GM13976 (cell line): Measurements from ENCODE around the gene SUSD2.
"Not testable (repeated sequence)": the region's sequence is repeated elsewhere in the genome, so short reads cannot be mapped to it uniquely, and the experiment has no call there.

Experiments used
- DNase-seq: peaks from one replicate; pipeline ENCODE4 v3.0.0; 2012; ENCODE audit warnings: low spot score
- in situ Hi-C: fragments of 300-500 bp; cut with MboI; formaldehyde crosslinking; loops from one replicate; pipeline ENCODE4 v1.12.0; 2022; ENCODE audit warnings: low sequenced_read_pairs, mixed read lengths, inconsistent platforms; ENCODE audit not compliant: unreplicated experiment
- TF ChIP-seq, protein P1 (sequence below): IDR thresholded peaks from 2 replicates; pipeline ENCODE4 v1.5.1; 2012; ENCODE audit warnings: borderline replicate concordance, mild to moderate bottlenecking; ENCODE audit not compliant: insufficient read depth; ENCODE audit errors: extremely low read depth, missing control alignments, control extremely low read depth

Gene SUSD2

GRCh38 chr22:24208012-24208749 is 26.9 kb downstream of the SUSD2 start:
- DNase-seq, result no peak
- TF ChIP-seq, protein P1, sequence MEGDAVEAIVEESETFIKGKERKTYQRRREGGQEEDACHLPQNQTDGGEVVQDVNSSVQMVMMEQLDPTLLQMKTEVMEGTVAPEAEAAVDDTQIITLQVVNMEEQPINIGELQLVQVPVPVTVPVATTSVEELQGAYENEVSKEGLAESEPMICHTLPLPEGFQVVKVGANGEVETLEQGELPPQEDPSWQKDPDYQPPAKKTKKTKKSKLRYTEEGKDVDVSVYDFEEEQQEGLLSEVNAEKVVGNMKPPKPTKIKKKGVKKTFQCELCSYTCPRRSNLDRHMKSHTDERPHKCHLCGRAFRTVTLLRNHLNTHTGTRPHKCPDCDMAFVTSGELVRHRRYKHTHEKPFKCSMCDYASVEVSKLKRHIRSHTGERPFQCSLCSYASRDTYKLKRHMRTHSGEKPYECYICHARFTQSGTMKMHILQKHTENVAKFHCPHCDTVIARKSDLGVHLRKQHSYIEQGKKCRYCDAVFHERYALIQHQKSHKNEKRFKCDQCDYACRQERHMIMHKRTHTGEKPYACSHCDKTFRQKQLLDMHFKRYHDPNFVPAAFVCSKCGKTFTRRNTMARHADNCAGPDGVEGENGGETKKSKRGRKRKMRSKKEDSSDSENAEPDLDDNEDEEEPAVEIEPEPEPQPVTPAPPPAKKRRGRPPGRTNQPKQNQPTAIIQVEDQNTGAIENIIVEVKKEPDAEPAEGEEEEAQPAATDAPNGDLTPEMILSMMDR, result no peak
- in situ Hi-C loops, result no loop called here

GRCh38 chr22:24209016-24209415 is 27.7 kb downstream of the SUSD2 start:
- in situ Hi-C loops, result no loop called here
- no peak for DNase-seq
- TF ChIP-seq, protein P1, result no peak

DNA sequence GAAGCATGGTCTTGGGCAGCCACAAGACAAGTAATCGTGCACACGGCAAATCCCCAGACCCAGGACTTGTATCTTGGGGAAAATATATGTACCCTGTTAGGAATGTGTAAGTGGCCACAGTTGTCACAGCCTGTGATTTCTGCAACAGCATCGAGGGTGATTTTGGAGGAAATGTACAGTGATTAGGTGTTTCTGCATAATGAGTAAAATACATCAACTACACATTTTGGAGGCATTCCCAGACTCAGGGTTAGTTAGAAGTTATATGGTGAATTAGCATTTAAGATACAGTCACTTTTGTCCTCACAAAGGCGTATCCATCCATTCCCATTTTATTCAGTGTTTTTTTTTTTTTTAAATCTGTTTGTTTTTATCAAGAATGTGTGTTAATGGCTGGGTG is 28.4 kb downstream of the SUSD2 start:
- in situ Hi-C loops, result no loop called here
- TF ChIP-seq, protein P1, result no peak
- no peak for DNase-seq

DNA sequence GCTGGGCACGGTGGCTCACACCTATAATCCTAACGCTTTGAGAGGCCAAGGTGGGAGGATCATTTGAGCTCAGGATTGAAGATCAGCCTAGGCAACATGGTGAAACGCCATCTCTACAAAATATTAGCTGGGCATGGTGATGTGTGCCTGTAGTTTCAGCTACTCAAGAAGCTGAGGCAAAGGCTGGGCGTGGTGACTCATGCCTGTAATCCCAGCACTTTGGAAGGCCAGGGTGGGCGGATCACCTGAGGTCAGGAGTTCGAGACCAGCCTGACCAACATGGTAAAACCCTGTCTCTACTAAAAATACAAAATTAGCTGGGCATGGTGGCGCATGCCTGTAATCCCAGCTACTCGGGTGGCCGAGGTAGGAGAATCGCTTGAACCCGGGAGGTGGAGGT is 29.1 kb downstream of the SUSD2 start:
- in situ Hi-C loops, DNase-seq: not testable (repeated sequence)

- DNase-seq, in situ Hi-C loops: not testable (repeated sequence)
Observed at GRCh38 chr22:24211716-24212115, 30.4 kb downstream of the SUSD2 start.

DNA sequence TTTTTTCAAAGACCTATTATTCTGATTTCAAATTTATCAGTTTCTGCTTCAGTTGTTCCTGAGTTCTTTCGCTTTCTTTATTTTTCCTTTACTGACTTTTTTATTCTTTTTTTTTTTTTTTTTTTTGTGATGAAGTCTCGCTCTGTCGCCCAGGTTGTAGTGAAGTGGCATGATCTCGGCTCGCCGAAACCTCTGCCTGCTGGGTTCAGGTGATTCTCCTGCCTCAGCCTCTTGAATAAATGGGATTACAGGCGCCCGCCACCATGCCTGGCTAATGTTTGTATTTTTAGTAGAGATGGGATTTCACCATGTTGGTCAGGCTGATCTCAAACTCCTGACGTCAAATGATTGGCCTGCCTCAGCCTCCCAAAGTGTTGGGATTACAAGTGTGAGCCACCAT is 31.8 kb downstream of the SUSD2 start:
- in situ Hi-C loops, DNase-seq: not testable (repeated sequence)

GRCh38 chr22:24214467-24215285 is 33.4 kb downstream of the SUSD2 start:
- no peak for DNase-seq
- TF ChIP-seq, protein P1, result no peak
- in situ Hi-C loops, result no loop called here

- TF ChIP-seq, protein P1, result no peak
- no peak for DNase-seq
Observed at GRCh38 chr22:24216541-24217209, 35.4 kb downstream of the SUSD2 start.

More at GRCh38 chr22:24216541-24217209, 35.4 kb downstream of the SUSD2 start:
- in situ Hi-C loops, result no loop called here
